CD4-positive, alpha-beta memory T cell (primary cell): ENCODE data around the gene TAPBPL. TPM values are rescaled to one million over a fixed set of nuclear protein-coding genes. Genes with fewer than 3 reads are reported as not detected.
"Not testable (repeated sequence)": the region's sequence is repeated elsewhere in the genome, so short reads cannot be mapped to it uniquely, and the experiment has no call there.

Experiments used
- CTCF ChIA-PET: fragments of 350-600 bp; sonication (Branson Sonifier 250); formaldehyde crosslinking; loops from one replicate; lab custom pipeline; 2021; ENCODE audit warnings: inconsistent platforms; ENCODE audit not compliant: partially characterized antibody; lab: Charles Lee
- POLR2A ChIA-PET: fragments of 350-600 bp; sonication (Branson Sonifier 250); formaldehyde crosslinking; loops from one replicate; lab custom pipeline; 2021; ENCODE audit not compliant: partially characterized antibody; lab: Charles Lee
- DNase-seq, 5 donors: peaks; one replicate each; pipeline versions ENCODE4 v3.0.0 to v3.0.0-alpha.2; 2020 to 2022; ENCODE audit warnings: mixed read lengths in 1 of 5
- H3K27ac ChIP-seq: one replicate; pipeline ENCODE4 v1.7.0; 2013; ENCODE audit warnings: low read depth, low read length
- H3K27me3 ChIP-seq: 2 replicates; pipeline ENCODE4 v1.7.0; 2013; ENCODE audit warnings: mild to moderate bottlenecking, low read length, moderate library complexity; ENCODE audit not compliant: insufficient read depth
- H3K36me3 ChIP-seq: 2 replicates; pipeline ENCODE4 v1.7.0; 2013; ENCODE audit warnings: mild to moderate bottlenecking, low read length, moderate library complexity; ENCODE audit not compliant: insufficient read depth
- H3K4me1 ChIP-seq: 2 replicates; pipeline ENCODE4 v1.7.0; 2013; ENCODE audit warnings: mild to moderate bottlenecking, low read length, moderate library complexity; ENCODE audit not compliant: insufficient read depth
- H3K4me3 ChIP-seq, 2 donors: one replicate each; pipeline ENCODE4 v1.7.0; 2013; ENCODE audit warnings: low read length in 2 of 2, mild to moderate bottlenecking in 1 of 2
- H3K9me3 ChIP-seq, 2 donors: one replicate each; pipeline ENCODE4 v1.7.0; 2013; ENCODE audit warnings: low read length in 2 of 2, control low read depth in 1 of 2; ENCODE audit not compliant: control insufficient read depth in 1 of 2
- H3K27ac Mint-ChIP-seq, 7 donors: one replicate each; pipeline ENCODE4 v1.8.0; 2020 to 2021; ENCODE audit warnings: mixed read lengths in 7 of 7, mild to moderate bottlenecking in 6 of 7, inconsistent platforms in 3 of 7, moderate library complexity in 3 of 7
- H3K27me3 Mint-ChIP-seq, 2 donors: one replicate each; pipeline ENCODE4 v1.8.0; 2020 to 2021; ENCODE audit warnings: mixed read lengths in 2 of 2
- H3K36me3 Mint-ChIP-seq, 2 donors: one replicate each; pipeline ENCODE4 v1.8.0; 2020 to 2021; ENCODE audit warnings: mixed read lengths in 2 of 2, inconsistent platforms in 1 of 2, mild to moderate bottlenecking in 1 of 2
- H3K4me1 Mint-ChIP-seq, 4 donors: one replicate each; pipeline ENCODE4 v1.8.0; 2020 to 2021; ENCODE audit warnings: mixed read lengths in 4 of 4, mild to moderate bottlenecking in 1 of 4
- H3K4me3 Mint-ChIP-seq, 8 donors: one replicate each; pipeline ENCODE4 v1.8.0; 2020 to 2021; ENCODE audit warnings: mixed read lengths in 8 of 8, mild to moderate bottlenecking in 7 of 8, moderate library complexity in 6 of 8, inconsistent platforms in 3 of 8
- H3K9me3 Mint-ChIP-seq, 8 donors: one replicate each; pipeline ENCODE4 v1.8.0; 2020 to 2021; ENCODE audit warnings: mixed read lengths in 8 of 8, mild to moderate bottlenecking in 5 of 8, inconsistent platforms in 3 of 8, moderate library complexity in 1 of 8
- intact Hi-C: fragments of 100-400 bp; cut with micrococcal nuclease; formaldehyde crosslinking; loops from one replicate; pipeline ENCODE4 v1.15.1; 2023
- polyA plus RNA-seq, 2 donors: library from polyadenylated mRNA; unstranded; fragments of 300-500 nt; fragmentation: Illumina TruSeq; gene quantifications; one replicate each; pipeline ENCODE4 v1.2.3, GENCODE V29; 2021
- total RNA-seq, 2 experiments: library from RNA; stranded (reverse); gene quantifications; one replicate each; pipeline ENCODE4 v1.2.3, GENCODE V29; 2021

TAPBPL gene
- total and polyA plus RNA-seq, 4 experiments from 2014 or later, result 66.4 to 116 (median 84.6) TPM

GRCh38 chr12:6469092-6469491, 17.2 kb downstream of the TAPBPL start:
- H3K9me3 ChIP-seq, result no peaks in the 10 kb centered on the region
- H3K36me3 ChIP-seq, result peaks cover 21% of the 10 kb centered on the region
- ChIA-PET POLR2A (interaction anchor here (0.7 to 4.7 kb wide), 16 partner anchors 7 to 422 kb away, joined by 3 to 237 read pairs (median 26); partner anchors contain the start of genes CD27, GAPDH, MRPL51 and TAPBPL), CTCF (interaction anchor here (1.0 to 5.2 kb wide), 7 partner anchors 17 to 134 kb away, joined by 3 to 84 read pairs (median 16); partner anchors contain the start of genes GAPDH, MRPL51 and TAPBPL)
- H3K27me3 ChIP-seq, result no peaks in the 10 kb centered on the region
- no peaks in the 10 kb centered on the region for H3K9me3 Mint-ChIP-seq
- peak overlapping the region; percentile 74 to 76 for H3K4me3 ChIP-seq
- H3K27ac ChIP-seq, result peak overlapping the region; percentile 64
- H3K27ac Mint-ChIP-seq, result peak overlapping the region; percentile 90 to 97 (median 94)
- H3K27me3 Mint-ChIP-seq, result no peaks in the 10 kb centered on the region
- H3K4me1 Mint-ChIP-seq, result peaks cover 46 to 66% (median 61%) of the 10 kb centered on the region in 4 donors
- peaks cover 23 to 43% of the 10 kb centered on the region in 2 donors for H3K36me3 Mint-ChIP-seq
- peaks cover 60% of the 10 kb centered on the region for H3K4me1 ChIP-seq
- H3K4me3 Mint-ChIP-seq, result peak overlapping the region; percentile 86 to 97 (median 92)
- no peak for DNase-seq
- intact Hi-C loops, result no loop called here

- peaks cover 53% of the 10 kb centered on the region for H3K4me1 ChIP-seq
- Mint-ChIP-seq H3K4me1 (peaks cover 39 to 59% (median 54%) of the 10 kb centered on the region in 4 donors), H3K4me3 (peak overlapping the region; percentile 86 to 97 (median 92)), H3K36me3 (peaks cover 16 to 36% of the 10 kb centered on the region in 2 donors), H3K27ac (peak overlapping the region; percentile 90 to 97 (median 94)), H3K9me3 (no peaks in the 10 kb centered on the region), H3K27me3 (no peaks in the 10 kb centered on the region)
- H3K4me3 ChIP-seq, result peak overlapping the region; percentile 74 to 76
- intact Hi-C loops, result loop anchor here (1.0 to 2.0 kb wide), 4 partner anchors 24 to 133 kb away; partner anchors contain the start of genes GAPDH and MRPL51
- H3K27ac ChIP-seq, result peak overlapping the region; percentile 64
- CTCF ChIA-PET, result interaction anchor here (1.0 to 5.2 kb wide), 18 partner anchors 8 to 403 kb away, joined by 3 to 84 read pairs (median 4); partner anchors contain the start of genes CD27, GAPDH, MRPL51 and SPSB2
- H3K36me3 ChIP-seq, result peaks cover 14% of the 10 kb centered on the region
- H3K9me3 ChIP-seq, result no peaks in the 10 kb centered on the region
- no peaks in the 10 kb centered on the region for H3K27me3 ChIP-seq
- POLR2A ChIA-PET, result interaction anchor here (0.5 to 4.7 kb wide), 36 partner anchors 8 to 492 kb away, joined by 3 to 237 read pairs (median 10); partner anchors contain the start of genes CD27, COPS7A, GAPDH and MLF2
- DNase-seq, result no peak
These were observed 17.9 kb downstream of the TAPBPL start for GRCh38 chr12:6469609-6470374.

GRCh38 chr12:6470375-6471163, 18.7 kb downstream of the TAPBPL start, which contains the start of gene VAMP1:
TSS of gene VAMP1 (minus strand) at chr12:6470677. CDS start at chr12:6470531, 146 bp downstream.
- H3K9me3 Mint-ChIP-seq, result no peaks in the 10 kb centered on the region
- intact Hi-C loops, result loop anchor here (1.0 to 2.0 kb wide), 4 partner anchors 23 to 134 kb away; partner anchors contain the start of genes GAPDH and MRPL51
- Histone ChIP-seq H3K4me3 (peak within 1 kb of the TSS; percentile 74 to 76), H3K36me3 (peaks cover 10% of the 10 kb centered on the region), H3K4me1 (peaks cover 46% of the 10 kb centered on the region), H3K27me3 (no peaks in the 10 kb centered on the region), H3K27ac (peak within 1 kb of the TSS; percentile 64), H3K9me3 (no peaks in the 10 kb centered on the region)
- peaks cover 11 to 31% of the 10 kb centered on the region in 2 donors for H3K36me3 Mint-ChIP-seq
- ChIA-PET POLR2A (interaction anchor here (0.5 to 4.7 kb wide), 41 partner anchors 9 to 491 kb away, joined by 3 to 237 read pairs (median 7); partner anchors contain the start of genes CD27, COPS7A, GAPDH and IFFO1), CTCF (interaction anchor here (0.7 to 5.2 kb wide), 20 partner anchors 9 to 403 kb away, joined by 3 to 84 read pairs (median 4); partner anchors contain the start of genes CD27, GAPDH, MRPL51 and PTMS)
- H3K27me3 Mint-ChIP-seq, result no peaks in the 10 kb centered on the region
- DNase-seq, result peak; percentile 95 to 99 (median 96)
- peak within 1 kb of the TSS; percentile 86 to 97 (median 92) for H3K4me3 Mint-ChIP-seq
- peak within 1 kb of the TSS; percentile 90 to 97 (median 94) for H3K27ac Mint-ChIP-seq
- peaks cover 35 to 52% (median 48%) of the 10 kb centered on the region in 4 donors for H3K4me1 Mint-ChIP-seq

GRCh38 chr12:6471989-6472360, 20.1 kb downstream of the TAPBPL start:
- peaks cover 0 to 2% of the 10 kb centered on the region in 2 donors for H3K27me3 Mint-ChIP-seq
- H3K27ac ChIP-seq, result no peak overlapping the region
- peaks cover 0 to 3% (median 0%) of the 10 kb centered on the region in 8 donors for H3K9me3 Mint-ChIP-seq
- intact Hi-C loops, result loop anchor here (2.0 kb wide), 1 partner anchor 135 kb away; no protein-coding TSS in a partner anchor
- H3K9me3 ChIP-seq, result no peaks in the 10 kb centered on the region
- peaks cover 32% of the 10 kb centered on the region for H3K4me1 ChIP-seq
- H3K36me3 ChIP-seq, result no peaks in the 10 kb centered on the region
- H3K27me3 ChIP-seq, result no peaks in the 10 kb centered on the region
- peaks cover 6 to 20% of the 10 kb centered on the region in 2 donors for H3K36me3 Mint-ChIP-seq
- H3K27ac Mint-ChIP-seq, result peak overlapping the region in 3 of 7 donors; percentile 1 to 90 (median 17)
- ChIA-PET POLR2A (interaction anchor here (3.8 to 4.7 kb wide), 5 partner anchors 10 to 132 kb away, joined by 36 to 107 read pairs (median 86); partner anchors contain the start of genes CD27, MRPL51 and TNFRSF1A), CTCF (interaction anchor here (1.4 to 5.2 kb wide), 3 partner anchors 20 to 48 kb away, joined by 3 to 55 read pairs (median 16); partner anchors contain the start of gene TAPBPL)
- DNase-seq, result no peak
- H3K4me1 Mint-ChIP-seq, result peaks cover 27 to 43% (median 35%) of the 10 kb centered on the region in 4 donors
- H3K4me3 ChIP-seq, result no peak overlapping the region
- H3K4me3 Mint-ChIP-seq, result peak overlapping the region; percentile 1 to 48 (median 18)

- no peaks in the 10 kb centered on the region for H3K36me3 ChIP-seq
- ChIA-PET CTCF (interaction anchor here (1.4 kb wide), 1 partner anchor 28 kb away, joined by 3 read pairs; no protein-coding TSS in a partner anchor), POLR2A (interaction anchor here (0.6 to 4.7 kb wide), 6 partner anchors 9 to 132 kb away, joined by 4 to 107 read pairs (median 82); partner anchors contain the start of genes CD27, MRPL51 and TNFRSF1A)
- Mint-ChIP-seq H3K36me3 (peaks cover 5 to 16% of the 10 kb centered on the region in 2 donors), H3K9me3 (peaks cover 0 to 3% (median 0%) of the 10 kb centered on the region in 8 donors), H3K4me1 (peaks cover 23 to 38% (median 30%) of the 10 kb centered on the region in 4 donors), H3K27me3 (peaks cover 0 to 2% of the 10 kb centered on the region in 2 donors), H3K27ac (peak overlapping the region in 1 of 7 donors; percentile 90), H3K4me3 (peak overlapping the region in 1 of 8 donors; percentile 4)
- no peak overlapping the region for H3K27ac ChIP-seq
- intact Hi-C loops, result no loop called here
- H3K4me3 ChIP-seq, result no peak overlapping the region
- no peaks in the 10 kb centered on the region for H3K27me3 ChIP-seq
- DNase-seq, result no peak
- H3K9me3 ChIP-seq, result no peaks in the 10 kb centered on the region
- H3K4me1 ChIP-seq, result peaks cover 28% of the 10 kb centered on the region
These were observed 20.6 kb downstream of the TAPBPL start for GRCh38 chr12:6472491-6472890.

GRCh38 chr12:6475233-6475975, 23.6 kb downstream of the TAPBPL start:
- Mint-ChIP-seq H3K4me1 (peaks cover 4 to 11% (median 8%) of the 10 kb centered on the region in 4 donors), H3K27ac (peak overlapping the region in 1 of 7 donors; percentile 70)
- H3K36me3 Mint-ChIP-seq, H3K4me3 Mint-ChIP-seq, DNase-seq, H3K4me1 ChIP-seq, intact Hi-C loops, H3K27me3 Mint-ChIP-seq, H3K9me3 ChIP-seq, H3K27ac ChIP-seq, CTCF ChIA-PET, H3K36me3 ChIP-seq, H3K9me3 Mint-ChIP-seq, H3K27me3 ChIP-seq, H3K4me3 ChIP-seq, POLR2A ChIA-PET: not testable (repeated sequence)
